Osteoblast (primary cell): ENCODE results near the gene KRTAP10-9. TPM values are rescaled to one million over a fixed set of nuclear protein-coding genes. Genes with fewer than 3 reads are reported as not detected.
"Not testable (repeated sequence)": the region's sequence is repeated elsewhere in the genome, so short reads cannot be mapped to it uniquely, and the experiment has no call there.

ENCODE experiments used
- DNase-seq: peaks from one replicate; pipeline ENCODE4 v3.0.0; 2011; ENCODE audit warnings: low spot score, mixed read lengths; ENCODE audit not compliant: insufficient read length; ENCODE audit errors: missing footprints
- H2AFZ ChIP-seq: 2 replicates; pipeline ENCODE4 v1.6.0; 2011; ENCODE audit warnings: mild to moderate bottlenecking, low read length
- H3K27ac ChIP-seq: 2 replicates; pipeline ENCODE4 v1.5.1; 2011; ENCODE audit warnings: mild to moderate bottlenecking, low read depth, low read length, moderate library complexity
- H3K27me3 ChIP-seq: 2 replicates; pipeline ENCODE4 v1.6.0; 2012; ENCODE audit warnings: mild to moderate bottlenecking, control low read depth, inconsistent platforms, low read length, moderate library complexity; ENCODE audit not compliant: insufficient read depth
- H3K36me3 ChIP-seq: 2 replicates; pipeline ENCODE4 v1.5.1; 2011; ENCODE audit warnings: mild to moderate bottlenecking, low read length, control low read depth, moderate library complexity; ENCODE audit not compliant: insufficient read depth
- H3K4me1 ChIP-seq: 2 replicates; pipeline ENCODE4 v1.5.1; 2011; ENCODE audit warnings: mild to moderate bottlenecking, low read length, control low read depth, moderate library complexity; ENCODE audit not compliant: insufficient read depth
- H3K4me2 ChIP-seq: 2 replicates; pipeline ENCODE4 v1.6.0; 2011; ENCODE audit warnings: mild to moderate bottlenecking, low read length; ENCODE audit not compliant: insufficient read depth
- H3K4me3 ChIP-seq: fragments of 200-600 bp; sonication (generic); 3 replicates; pipeline ENCODE4 v1.5.1; 2012; ENCODE audit warnings: mild to moderate bottlenecking, low read length, inconsistent platforms; ENCODE audit not compliant: insufficient read depth
- H3K79me2 ChIP-seq: 2 replicates; pipeline ENCODE4 v1.6.0; 2012; ENCODE audit warnings: mild to moderate bottlenecking, low read length, control low read depth, inconsistent platforms; ENCODE audit not compliant: insufficient read depth
- H3K9me3 ChIP-seq: 2 replicates; pipeline ENCODE4 v1.5.1; 2011; ENCODE audit warnings: low read depth, low read length, control low read depth
- H4K20me1 ChIP-seq: 2 replicates; pipeline ENCODE4 v1.6.0; 2012; ENCODE audit warnings: mild to moderate bottlenecking, low read length, control low read depth; ENCODE audit not compliant: insufficient read depth
- CTCF ChIP-seq: IDR thresholded peaks from 2 replicates; pipeline ENCODE4 v1.5.1; 2011; ENCODE audit warnings: mild to moderate bottlenecking, low read depth, low read length, moderate library complexity; ENCODE audit errors: extremely low read depth
- total RNA-seq: library from RNA; depleted of rRNA; stranded (reverse); fragments of >200 nt; gene quantifications from 2 replicates; pipeline ENCODE4 v1.2.3, GENCODE V29; 2012

The KRTAP10-9 gene
- total RNA-seq, 1 donor, result not detected

GRCh38 chr21:44658913-44659595 is 32.2 kb downstream of the KRTAP10-9 start:
- no peak overlapping the region for H2AFZ ChIP-seq
- no peak for DNase-seq
- no peaks in the 10 kb centered on the region for H3K79me2 ChIP-seq
- H3K4me3 ChIP-seq, result no peak overlapping the region
- no peaks in the 10 kb centered on the region for H4K20me1 ChIP-seq
- no peaks in the 10 kb centered on the region for H3K4me1 ChIP-seq
- TF ChIP-seq CTCF, result no peak
- no peaks in the 10 kb centered on the region for H3K27me3 ChIP-seq
- H3K4me2 ChIP-seq, result no peak overlapping the region
- H3K36me3 ChIP-seq, result no peaks in the 10 kb centered on the region
- no peak overlapping the region for H3K27ac ChIP-seq
- H3K9me3 ChIP-seq, result no peaks in the 10 kb centered on the region

GRCh38 chr21:44661567-44661966 is 34.7 kb downstream of the KRTAP10-9 start:
- H3K9me3 ChIP-seq, result not testable (repeated sequence)

GRCh38 chr21:44664691-44665090 is 37.8 kb downstream of the KRTAP10-9 start:
- Histone ChIP-seq H3K4me1 (no peaks in the 10 kb centered on the region), H3K4me3 (no peak overlapping the region), H4K20me1 (no peaks in the 10 kb centered on the region), H3K36me3 (no peaks in the 10 kb centered on the region), H3K9me3 (no peaks in the 10 kb centered on the region), H3K79me2 (no peaks in the 10 kb centered on the region), H3K27ac (no peak overlapping the region), H3K4me2 (no peak overlapping the region), H2AFZ (no peak overlapping the region), H3K27me3 (no peaks in the 10 kb centered on the region)
- no peak for TF ChIP-seq CTCF
- DNase-seq, result no peak

More at GRCh38 chr21:44661567-44661966, 34.7 kb downstream of the KRTAP10-9 start:
- H3K36me3 ChIP-seq, H3K4me3 ChIP-seq, H3K4me1 ChIP-seq, H4K20me1 ChIP-seq, H2AFZ ChIP-seq, H3K4me2 ChIP-seq, DNase-seq, H3K27ac ChIP-seq, H3K79me2 ChIP-seq, H3K27me3 ChIP-seq: not testable (repeated sequence)

GRCh38 chr21:44666401-44667320 is 39.8 kb downstream of the KRTAP10-9 start, which contains the start of gene KRTAP12-2:
KRTAP12-2 (minus strand) TSS chr21:44666927; CDS start chr21:44666886, 41 bp downstream.
- no peak within 1 kb of the TSS for H2AFZ ChIP-seq
- DNase-seq, result no peak
- H3K4me3 ChIP-seq, result no peak within 1 kb of the TSS
- no peaks in the 10 kb centered on the region for H3K79me2 ChIP-seq
- no peaks in the 10 kb centered on the region for H3K4me1 ChIP-seq
- no peak for TF ChIP-seq CTCF
- H3K27me3 ChIP-seq, result no peaks in the 10 kb centered on the region
- H3K9me3 ChIP-seq, result no peaks in the 10 kb centered on the region
- no peaks in the 10 kb centered on the region for H4K20me1 ChIP-seq
- H3K36me3 ChIP-seq, result no peaks in the 10 kb centered on the region
- H3K4me2 ChIP-seq, result no peak within 1 kb of the TSS
- H3K27ac ChIP-seq, result no peak within 1 kb of the TSS
